K562 (cell line): ENCODE results near the gene RFC2. TPM values are rescaled to one million over a fixed set of nuclear protein-coding genes. Genes with fewer than 3 reads are reported as not detected.

Experiments used
- ARHGAP35 ChIP-seq: fragments of 450-650 bp; IDR thresholded peaks from 2 replicates; pipeline ENCODE4 v1.6.1; 2018; ENCODE audit not compliant: partially characterized antibody
- CCAR2 ChIP-seq: fragments of 200-400 bp; formaldehyde crosslinking; IDR thresholded peaks from 2 replicates; pipeline ENCODE4 v1.6.1; 2017; ENCODE audit warnings: mild to moderate bottlenecking, low read depth, low read length
- E2F3 ChIP-seq: fragments of 250-450 bp; sonication (Bioruptor Pico); IDR thresholded peaks from 2 replicates; pipeline ENCODE4 v1.4.0; 2020; ENCODE audit warnings: mild to moderate bottlenecking
- FOXJ2 ChIP-seq: fragments of 200-800 bp; sonication (Bioruptor generic); IDR thresholded peaks from 2 replicates; pipeline ENCODE4 v1.6.1; 2016; ENCODE audit warnings: missing genetic modification characterization, missing compliant biosample characterization
- GABPB2 ChIP-seq: fragments of 250-450 bp; sonication (Bioruptor Pico); conservative IDR thresholded peaks from 2 replicates; pipeline ENCODE4 v1.5.1; 2021; ENCODE audit warnings: mild to moderate bottlenecking
- GTF3C2 ChIP-seq: IDR thresholded peaks from 3 replicates; pipeline ENCODE4 v1.6.1; 2011; ENCODE audit warnings: borderline replicate concordance, mild to moderate bottlenecking, moderate library complexity; ENCODE audit not compliant: insufficient read length; ENCODE audit errors: extremely low read depth
- KAT7 ChIP-seq: sonication (generic); formaldehyde crosslinking; IDR thresholded peaks from 2 replicates; pipeline ENCODE4 v1.8.0; 2022; ENCODE audit warnings: missing genetic modification reagents, mild to moderate bottlenecking, borderline replicate concordance
- MAFF ChIP-seq: IDR thresholded peaks from 2 replicates; pipeline ENCODE4 v1.6.1; 2012; ENCODE audit warnings: low read length, improper control_type of control experiment
- NCOA4 ChIP-seq: fragments of 450-650 bp; IDR thresholded peaks from 2 replicates; pipeline ENCODE4 v1.6.1; 2018; ENCODE audit warnings: mild to moderate bottlenecking; ENCODE audit not compliant: partially characterized antibody
- NCOA6 ChIP-seq: fragments of 450-650 bp; IDR thresholded peaks from 2 replicates; pipeline ENCODE4 v1.6.1; 2017; ENCODE audit warnings: mild to moderate bottlenecking
- NELFE ChIP-seq: IDR thresholded peaks from 2 replicates; pipeline ENCODE4 v1.6.1; 2011; ENCODE audit warnings: mild to moderate bottlenecking; ENCODE audit not compliant: insufficient read depth, insufficient read length
- NR4A1 ChIP-seq, 2 experiments: fragments of 250-450 bp in 1 of 2; fragments of 450-650 bp in 1 of 2; sonication (Bioruptor Pico) in 1 of 2; IDR thresholded peaks; 2 replicates each; pipeline versions ENCODE4 v1.4.0 to v1.6.1; 2016 to 2020; ENCODE audit warnings: mild to moderate bottlenecking in 2 of 2, missing compliant biosample characterization in 1 of 2, missing genetic modification characterization in 1 of 2, moderate library complexity in 1 of 2
- POLR2A ChIP-seq: fragments of 450-650 bp; conservative IDR thresholded peaks from 2 replicates; pipeline ENCODE4 v1.6.1; 2016
- POLR3A ChIP-seq: IDR thresholded peaks from 2 replicates; pipeline ENCODE4 v1.6.1; 2011; ENCODE audit warnings: borderline replicate concordance, mild to moderate bottlenecking, moderate library complexity; ENCODE audit not compliant: insufficient read length, insufficient read depth; ENCODE audit errors: extremely low read depth
- RBBP5 ChIP-seq: fragments of 200-600 bp; sonication (generic); IDR thresholded peaks from 2 replicates; pipeline ENCODE4 v1.6.1; 2012; ENCODE audit warnings: borderline replicate concordance, mild to moderate bottlenecking, low read length, control low read depth, inconsistent platforms; ENCODE audit not compliant: insufficient read depth, poor library complexity, severe bottlenecking
- SIN3B ChIP-seq: fragments of 450-650 bp; IDR thresholded peaks from 2 replicates; pipeline ENCODE4 v1.6.1; 2017; ENCODE audit warnings: low read depth, mild to moderate bottlenecking, moderate library complexity
- SMAD4 ChIP-seq: fragments of 250-450 bp; sonication (Bioruptor Pico); conservative IDR thresholded peaks from 2 replicates; pipeline ENCODE4 v1.8.0; 2021; ENCODE audit warnings: inconsistent platforms, mild to moderate bottlenecking, moderate library complexity
- SRSF9 ChIP-seq: fragments of 200-400 bp; formaldehyde crosslinking; IDR thresholded peaks from 2 replicates; pipeline ENCODE4 v1.6.1; 2017; ENCODE audit warnings: low read depth, low read length, borderline replicate concordance
- TCF3 ChIP-seq: sonication (generic); formaldehyde crosslinking; IDR thresholded peaks from 2 replicates; pipeline ENCODE4 v1.4.0; 2020; ENCODE audit warnings: mild to moderate bottlenecking, missing genetic modification reagents
- TCF7 ChIP-seq: sonication (generic); IDR thresholded peaks from 2 replicates; pipeline ENCODE4 v1.6.1; 2016; ENCODE audit warnings: antibody characterized with exemption, borderline replicate concordance
- TEAD2 ChIP-seq: fragments of 450-650 bp; IDR thresholded peaks from 2 replicates; pipeline ENCODE4 v1.6.1; 2016; ENCODE audit warnings: missing genetic modification characterization, control low read depth, missing compliant biosample characterization
- YY1 ChIP-seq, 3 experiments: IDR thresholded peaks; 2 replicates each; pipeline ENCODE4 v1.6.1; 2011; ENCODE audit warnings: low read length in 2 of 3, mild to moderate bottlenecking in 2 of 3, moderate library complexity in 2 of 3, borderline replicate concordance in 1 of 3, control low read depth in 1 of 3, low read depth in 1 of 3; ENCODE audit not compliant: insufficient read depth in 3 of 3, insufficient replicate concordance in 2 of 3, control insufficient read depth in 1 of 3, insufficient read length in 1 of 3; ENCODE audit errors: extremely low read depth in 1 of 3
- polyA plus RNA-seq, 8 experiments: library from polyadenylated mRNA; depleted of rRNA in 4 of 8; stranded (reverse) in 5 of 8; unstranded in 3 of 8; fragments of >200 nt; fragmentation: Nextera tagmentation in 2 of 8; fragmentation: Illumina TruSeq in 1 of 8; extraction: Ambion mirVana in 2 of 8; extraction: Trizol in 1 of 8; gene quantifications; 2 replicates each; pipeline versions ENCODE4 v1.2.1 to v1.2.3, GENCODE V29; 2011 to 2014; ENCODE audit warnings: inconsistent platforms in 1 of 8, missing spikeins in 1 of 8
- total RNA-seq, 7 experiments: library from RNA; depleted of rRNA in 6 of 7; stranded (reverse); fragments of >200 nt in 6 of 7; fragmentation: Illumina TruSeq in 2 of 7; extraction: Trizol in 2 of 7; gene quantifications; 2 replicates each; pipeline versions ENCODE4 v1.2.1 to v1.2.3, GENCODE V29; 2011 to 2021; ENCODE audit warnings: low replicate concordance in 1 of 7

RFC2 gene
- total and polyA plus RNA-seq, 9 of the 15 experiments (the other 6 are each of a cell fraction or from before 2014, with no cell fraction given) = 32.5 to 161 (median 102) TPM

DNA sequence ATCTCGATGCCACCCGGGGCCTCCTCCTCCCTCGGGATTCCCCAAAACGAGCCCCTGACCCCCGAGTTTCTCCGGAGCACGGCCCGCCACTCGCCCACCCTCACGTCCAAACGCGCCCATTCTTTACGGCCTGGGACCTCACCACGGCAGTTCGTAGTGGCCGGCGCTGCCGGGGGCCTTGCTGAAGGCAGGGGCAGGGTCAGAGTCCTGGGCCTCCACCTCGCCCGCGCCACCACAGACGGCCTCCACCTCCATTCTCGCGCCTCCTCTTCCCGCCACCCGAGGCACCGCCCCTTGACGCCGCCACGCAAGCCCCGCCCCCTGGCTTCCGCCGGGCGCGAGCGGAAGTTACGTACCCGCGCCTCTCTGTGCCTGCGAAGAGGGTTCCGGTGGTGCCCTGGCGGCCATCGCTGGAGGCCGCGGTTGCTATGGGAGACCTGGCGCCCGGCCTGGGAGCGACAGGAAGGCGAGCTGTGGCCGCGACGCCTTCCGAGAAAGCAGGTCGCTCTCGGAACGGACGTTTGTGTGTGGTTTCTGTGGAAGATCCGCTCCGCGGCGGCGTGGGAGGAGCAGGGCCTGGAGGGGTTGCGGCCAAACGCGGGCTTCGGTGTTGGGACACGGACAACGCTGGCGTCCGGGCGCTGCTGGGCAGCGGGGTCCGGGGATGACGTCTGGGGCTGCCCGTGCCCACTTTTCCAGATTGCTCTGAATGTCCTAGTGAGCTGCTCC lies at the start of gene RFC2 (continued):
- peak; percentile 85 to 99 (median 98) for TF ChIP-seq YY1 (IDR thresholded peaks at IDR 0.05; ENCODE audit: borderline replicate concordance in 1 of 3, control insufficient read depth in 1 of 3, extremely low read depth in 1 of 3, insufficient read depth in 3 of 3, insufficient read length in 1 of 3, insufficient replicate concordance in 2 of 3, low read depth in 1 of 3, low read length in 2 of 3)
- 0 out of 2 replicates have a peak, but pooled peaks have one; percentile 58 for TF ChIP-seq TCF7
- TF ChIP-seq KAT7 (CRISPR knock-in tag) = peak; percentile 98
- no peak for TF ChIP-seq GTF3C2
- TF ChIP-seq POLR3A = no peak
- peak; percentile 27 for TF ChIP-seq TCF3 (CRISPR knock-in tag)
- TF ChIP-seq CCAR2 = no peak
- peak; percentile 67 for TF ChIP-seq NR4A1 (CRISPR knock-in tag; IDR thresholded peaks at IDR 0.05)
- TF ChIP-seq NR4A1 (tag; IDR thresholded peaks at IDR 0.05) = no peak
- TF ChIP-seq RBBP5 = peak; percentile 72
- peak; percentile 92 for TF ChIP-seq POLR2A
- no peak for TF ChIP-seq GABPB2 (CRISPR knock-in tag)
- peak; percentile 99 for TF ChIP-seq E2F3 (CRISPR knock-in tag)
- TF ChIP-seq SRSF9 = no peak
- no peak for TF ChIP-seq ARHGAP35
- TF ChIP-seq FOXJ2 (tag) = no peak
- TF ChIP-seq NELFE = no peak
- TF ChIP-seq SIN3B = peak; percentile 77
- TF ChIP-seq NCOA4 = no peak
- TF ChIP-seq NCOA6 = no peak
- no peak for TF ChIP-seq SMAD4
- TF ChIP-seq MAFF = no peak
- no peak for TF ChIP-seq TEAD2 (tag)
